IMR-90 (cell line): Measurements from ENCODE around the gene RAC3. TPM values are rescaled to one million over a fixed set of nuclear protein-coding genes. Genes with fewer than 3 reads are reported as not detected.

Source experiments
- ATAC-seq: fragments of 200-7000 bp; cut with Tn5 transposase; 2 replicates; pipeline ENCODE4 v1.9.1; 2020; ENCODE audit warnings: low read depth, mild to moderate bottlenecking, moderate library complexity
- BruUV-seq: library from RNA; stranded (reverse); fragments of 400-500 nt; replicated peaks from 2 replicates; lab custom pipeline; 2021; lab: Mats Ljungman, UMichigan
- CTCF ChIA-PET: fragments of 300-600 bp; formaldehyde crosslinking; extraction: SDS; loops from one replicate; lab custom pipeline; 2021; ENCODE audit warnings: antibody characterized with exemption; lab: Yijun Ruan, JAX
- POLR2A ChIA-PET: fragments of 300-600 bp; sonication (Branson Sonifier 250); formaldehyde crosslinking; loops from one replicate; lab custom pipeline; 2022; ENCODE audit warnings: antibody characterized with exemption; ENCODE audit not compliant: unreplicated experiment; lab: Charles Lee
- DNase-seq: peaks from one replicate; pipeline ENCODE4 v3.0.0; 2013
- H2AFZ ChIP-seq: replicated peaks from 2 replicates; pipeline ENCODE3; 2013; ENCODE audit warnings: low read length, mild to moderate bottlenecking; ENCODE audit not compliant: poor library complexity
- H2AK5ac ChIP-seq: 2 replicates; pipeline ENCODE4 v1.6.1; 2013; ENCODE audit warnings: low read depth, low read length, inconsistent platforms
- H2AK9ac ChIP-seq: replicated peaks from 2 replicates; pipeline ENCODE3; 2013; ENCODE audit warnings: mild to moderate bottlenecking, low read depth, low read length, moderate library complexity; ENCODE audit not compliant: poor library complexity
- H2BK120ac ChIP-seq: 2 replicates; pipeline ENCODE4 v1.6.1; 2013; ENCODE audit warnings: low read depth, low read length, inconsistent platforms
- H2BK15ac ChIP-seq: 3 replicates; pipeline ENCODE4 v1.6.1; 2013; ENCODE audit warnings: low read depth, low read length, inconsistent platforms
- H2BK20ac ChIP-seq: 2 replicates; pipeline ENCODE4 v1.6.1; 2013; ENCODE audit warnings: low read depth, mild to moderate bottlenecking, inconsistent platforms, low read length, moderate library complexity
- H2BK5ac ChIP-seq: 2 replicates; pipeline ENCODE4 v1.6.1; 2013; ENCODE audit warnings: mild to moderate bottlenecking, low read depth, low read length, inconsistent platforms; ENCODE audit not compliant: poor library complexity, severe bottlenecking
- H3K14ac ChIP-seq: replicated peaks from 2 replicates; pipeline ENCODE4 v1.6.1; 2013; ENCODE audit warnings: low read depth, low read length, inconsistent platforms
- H3K18ac ChIP-seq: 2 replicates; pipeline ENCODE4 v1.6.1; 2013; ENCODE audit warnings: low read depth, low read length, control low read depth
- H3K23ac ChIP-seq: 2 replicates; pipeline ENCODE4 v1.6.1; 2013; ENCODE audit warnings: low read depth, low read length, inconsistent platforms
- H3K27ac ChIP-seq: 2 replicates; pipeline ENCODE4 v1.5.1; 2013; ENCODE audit warnings: mild to moderate bottlenecking, control low read depth, low read length; ENCODE audit not compliant: insufficient read depth
- H3K27me3 ChIP-seq: 2 replicates; pipeline ENCODE4 v1.6.1; 2013; ENCODE audit warnings: low read length; ENCODE audit not compliant: control insufficient read depth, insufficient read depth
- H3K36me3 ChIP-seq: 2 replicates; pipeline ENCODE4 v1.6.1; 2013; ENCODE audit warnings: low read length, mixed read lengths; ENCODE audit not compliant: control insufficient read depth, insufficient read depth
- H3K4ac ChIP-seq: 2 replicates; pipeline ENCODE4 v1.6.1; 2013; ENCODE audit warnings: low read depth, low read length, inconsistent platforms
- H3K4me1 ChIP-seq: 2 replicates; pipeline ENCODE4 v1.6.1; 2013; ENCODE audit warnings: low read length, mixed read lengths; ENCODE audit not compliant: control insufficient read depth, insufficient read depth
- H3K4me2 ChIP-seq: 2 replicates; pipeline ENCODE4 v1.6.1; 2013; ENCODE audit warnings: low read depth, mild to moderate bottlenecking, control low read depth, low read length, moderate library complexity
- H3K4me3 ChIP-seq: 2 replicates; pipeline ENCODE4 v1.5.1; 2013; ENCODE audit warnings: low read depth, mild to moderate bottlenecking, control low read depth, low read length, moderate library complexity; ENCODE audit not compliant: insufficient read depth
- H3K56ac ChIP-seq: 2 replicates; pipeline ENCODE4 v1.6.1; 2013; ENCODE audit warnings: low read length, inconsistent platforms; ENCODE audit not compliant: insufficient read depth; ENCODE audit errors: extremely low read depth
- H3K79me1 ChIP-seq, 2 experiments: 2 replicates each; pipeline ENCODE4 v1.6.1; 2013; ENCODE audit warnings: low read length in 2 of 2, inconsistent platforms in 1 of 2, low read depth in 1 of 2
- H3K9ac ChIP-seq: 2 replicates; pipeline ENCODE4 v1.6.1; 2013; ENCODE audit warnings: low read depth, low read length, control low read depth
- H3K9me1 ChIP-seq: 2 replicates; pipeline ENCODE4 v1.6.1; 2013; ENCODE audit warnings: low read length, inconsistent platforms; ENCODE audit not compliant: insufficient read depth
- H3K9me3 ChIP-seq: 2 replicates; pipeline ENCODE4 v1.6.1; 2013; ENCODE audit warnings: low read length; ENCODE audit not compliant: control insufficient read depth, insufficient read depth
- H4K20me1 ChIP-seq: 2 replicates; pipeline ENCODE4 v1.6.1; 2013; ENCODE audit warnings: low read length, inconsistent platforms; ENCODE audit not compliant: insufficient read depth
- H4K5ac ChIP-seq: 2 replicates; pipeline ENCODE4 v1.6.1; 2013; ENCODE audit warnings: mild to moderate bottlenecking, low read depth, low read length, control low read depth
- H4K8ac ChIP-seq, 2 experiments: 2 replicates each; pipeline ENCODE4 v1.6.1; 2013; ENCODE audit warnings: low read depth in 2 of 2, low read length in 2 of 2, control low read depth in 1 of 2, inconsistent platforms in 1 of 2
- H4K91ac ChIP-seq: 2 replicates; pipeline ENCODE4 v1.6.1; 2013; ENCODE audit warnings: low read depth, low read length, inconsistent platforms; ENCODE audit not compliant: insufficient read depth
- BHLHE40 ChIP-seq: fragments of 150-350 bp; IDR thresholded peaks from 2 replicates; pipeline ENCODE4 v1.6.1; 2016; ENCODE audit warnings: mild to moderate bottlenecking, low read depth, low read length
- CEBPB ChIP-seq: IDR thresholded peaks from 2 replicates; pipeline ENCODE4 v1.6.1; 2012; ENCODE audit warnings: low read depth, low read length, improper control_type of control experiment
- MAFK ChIP-seq: IDR thresholded peaks from 2 replicates; pipeline ENCODE4 v1.6.1; 2012; ENCODE audit warnings: low read depth, low read length, improper control_type of control experiment
- NFE2L2 ChIP-seq: fragments of 150-350 bp; IDR thresholded peaks from 2 replicates; pipeline ENCODE4 v1.6.1; 2016; ENCODE audit warnings: low read depth, mild to moderate bottlenecking, low read length
- SMC3 ChIP-seq: fragments of 150-350 bp; IDR thresholded peaks from 2 replicates; pipeline ENCODE4 v1.6.1; 2016; ENCODE audit warnings: low read depth, mild to moderate bottlenecking, antibody characterized with exemption, low read length, moderate library complexity
- WGBS, 2 experiments: methylation state at CpG; one replicate each; pipeline versions ENCODE4 v1.1.5 to v1.1.7; 2013; ENCODE audit warnings: missing lambda C conversion rate in 2 of 2; ENCODE audit not compliant: insufficient read length in 1 of 2; ENCODE audit errors: extremely low coverage in 2 of 2; 5-methylcytosine and 5-hydroxymethylcytosine counted together
- dilution Hi-C: fragments of 300-500 bp; cut with HindIII; formaldehyde crosslinking; loops from one replicate; pipeline ENCODE4 v1.14.3; 2018; ENCODE audit warnings: low sequenced_read_pairs; ENCODE audit not compliant: unreplicated experiment
- in situ Hi-C: fragments of 300-500 bp; cut with MboI; formaldehyde crosslinking; loops from 3 replicates; pipeline ENCODE4 v1.14.3; 2019; ENCODE audit warnings: low sequenced_read_pairs, inconsistent platforms, mixed read lengths
- intact Hi-C: fragments of 100-400 bp; cut with micrococcal nuclease; formaldehyde crosslinking; loops from 2 replicates; pipeline ENCODE4 v1.10.0; 2022
- polyA plus RNA-seq, 3 experiments: library from polyadenylated mRNA; depleted of rRNA; stranded (reverse); fragments of >200 nt; gene quantifications; 2 replicates each; pipeline ENCODE4 v1.2.3, GENCODE V29; 2012; ENCODE audit warnings: low replicate concordance in 1 of 3
- total RNA-seq: library from RNA; depleted of rRNA; stranded (reverse); fragments of >200 nt; gene quantifications from 2 replicates; pipeline ENCODE4 v1.2.3, GENCODE V29; 2012
- TF ChIP-seq, protein P1 (sequence below): fragments of 150-350 bp; IDR thresholded peaks from 2 replicates; pipeline ENCODE4 v1.6.1; 2016; ENCODE audit warnings: low read depth, mild to moderate bottlenecking, low read length, moderate library complexity, borderline replicate concordance
- TF ChIP-seq, protein P2 (sequence below): conservative IDR thresholded peaks from 2 replicates; pipeline ENCODE4 v1.5.1; 2012; ENCODE audit warnings: mild to moderate bottlenecking, low read depth, low read length, improper control_type of control experiment

RAC3 gene
- total and polyA plus RNA-seq, 2 of the 4 experiments (the other 2 are of a cell fraction) = 5.7 to 23.4 TPM

DNA sequence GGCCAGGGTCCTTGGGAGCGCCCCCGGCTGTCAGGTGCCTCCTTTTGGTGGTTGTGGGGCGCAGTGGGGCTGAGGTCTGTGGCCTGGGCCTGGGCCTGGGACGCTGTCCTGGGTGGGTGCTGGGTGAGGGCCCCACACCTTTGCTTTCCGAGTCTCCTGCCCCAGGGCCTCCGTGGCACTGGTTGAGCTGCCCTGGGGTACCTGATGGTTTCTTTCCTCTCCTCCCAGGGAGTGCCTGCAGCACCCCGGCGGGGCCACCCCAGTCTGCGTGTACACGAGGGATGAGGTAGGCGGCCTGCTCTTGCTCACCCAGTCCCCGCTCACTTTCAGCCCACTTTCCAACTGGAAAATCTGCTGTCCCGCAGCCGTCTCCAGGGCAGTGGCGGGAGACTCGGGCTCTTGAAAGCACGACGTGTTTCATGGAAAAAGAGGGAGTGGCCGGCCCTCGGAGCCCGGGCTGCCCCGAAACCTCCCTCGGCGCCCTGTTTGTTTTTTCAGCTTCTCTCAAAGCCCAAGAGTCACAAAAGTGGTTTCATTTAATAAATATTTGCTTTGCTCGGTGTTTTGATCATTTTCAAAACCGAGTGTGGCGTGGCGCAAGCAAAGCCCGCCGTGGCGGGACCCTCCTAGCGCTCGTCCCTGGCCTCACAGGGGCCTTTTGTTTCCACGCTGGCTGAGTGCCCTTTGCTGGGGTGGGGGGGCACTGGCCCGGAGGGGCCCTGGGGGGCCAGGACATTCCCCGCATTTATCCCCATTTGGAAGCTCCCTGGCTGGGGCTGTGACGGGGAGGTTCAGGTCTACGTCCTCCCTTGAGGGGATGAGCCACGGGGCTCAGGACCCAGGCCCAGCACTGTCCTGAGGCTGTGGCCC, 36.6 kb upstream of the RAC3 start:
- H4K8ac ChIP-seq = no peak overlapping the region
- H3K4me1 ChIP-seq = peaks cover 13% of the 10 kb centered on the region
- H3K23ac ChIP-seq = no peak overlapping the region
- H3K27ac ChIP-seq = no peak overlapping the region
- 89% methylated on average over 5 of the region's 39 CpGs; no CpG with 5 or more reads in 1 of the 2 experiments for WGBS, 2 experiments
- H3K9ac ChIP-seq = no peak overlapping the region
- no peak overlapping the region for H2BK15ac ChIP-seq
- peaks cover 10% of the 10 kb centered on the region; the same call in 1 of the 2 replicates for H3K36me3 ChIP-seq
- peaks cover 9 to 22% of the 10 kb centered on the region in 2 experiments; a peak in 3 of 4 replicates for H3K79me1 ChIP-seq
- intact Hi-C loops (no loop called here), dilution Hi-C loops (no loop called here), in situ Hi-C loops (no loop called here)
- TF ChIP-seq NFE2L2 (no peak), BHLHE40 (no peak), CEBPB (no peak), MAFK (no peak), SMC3 (no peak)
- TF ChIP-seq, protein P1, sequence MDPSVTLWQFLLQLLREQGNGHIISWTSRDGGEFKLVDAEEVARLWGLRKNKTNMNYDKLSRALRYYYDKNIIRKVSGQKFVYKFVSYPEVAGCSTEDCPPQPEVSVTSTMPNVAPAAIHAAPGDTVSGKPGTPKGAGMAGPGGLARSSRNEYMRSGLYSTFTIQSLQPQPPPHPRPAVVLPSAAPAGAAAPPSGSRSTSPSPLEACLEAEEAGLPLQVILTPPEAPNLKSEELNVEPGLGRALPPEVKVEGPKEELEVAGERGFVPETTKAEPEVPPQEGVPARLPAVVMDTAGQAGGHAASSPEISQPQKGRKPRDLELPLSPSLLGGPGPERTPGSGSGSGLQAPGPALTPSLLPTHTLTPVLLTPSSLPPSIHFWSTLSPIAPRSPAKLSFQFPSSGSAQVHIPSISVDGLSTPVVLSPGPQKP = no peak
- TF ChIP-seq, protein P2, sequence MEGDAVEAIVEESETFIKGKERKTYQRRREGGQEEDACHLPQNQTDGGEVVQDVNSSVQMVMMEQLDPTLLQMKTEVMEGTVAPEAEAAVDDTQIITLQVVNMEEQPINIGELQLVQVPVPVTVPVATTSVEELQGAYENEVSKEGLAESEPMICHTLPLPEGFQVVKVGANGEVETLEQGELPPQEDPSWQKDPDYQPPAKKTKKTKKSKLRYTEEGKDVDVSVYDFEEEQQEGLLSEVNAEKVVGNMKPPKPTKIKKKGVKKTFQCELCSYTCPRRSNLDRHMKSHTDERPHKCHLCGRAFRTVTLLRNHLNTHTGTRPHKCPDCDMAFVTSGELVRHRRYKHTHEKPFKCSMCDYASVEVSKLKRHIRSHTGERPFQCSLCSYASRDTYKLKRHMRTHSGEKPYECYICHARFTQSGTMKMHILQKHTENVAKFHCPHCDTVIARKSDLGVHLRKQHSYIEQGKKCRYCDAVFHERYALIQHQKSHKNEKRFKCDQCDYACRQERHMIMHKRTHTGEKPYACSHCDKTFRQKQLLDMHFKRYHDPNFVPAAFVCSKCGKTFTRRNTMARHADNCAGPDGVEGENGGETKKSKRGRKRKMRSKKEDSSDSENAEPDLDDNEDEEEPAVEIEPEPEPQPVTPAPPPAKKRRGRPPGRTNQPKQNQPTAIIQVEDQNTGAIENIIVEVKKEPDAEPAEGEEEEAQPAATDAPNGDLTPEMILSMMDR = no peak
- H3K27me3 ChIP-seq = no peaks in the 10 kb centered on the region
- H2BK5ac ChIP-seq = no peak overlapping the region
- POLR2A ChIA-PET = no interaction called here
- no peak overlapping the region for H4K5ac ChIP-seq
- no peak overlapping the region for H2BK120ac ChIP-seq
- ATAC-seq (no peak), DNase-seq (no peak)
- H3K14ac ChIP-seq = no peak overlapping the region
- no peaks in the 10 kb centered on the region for H3K9me1 ChIP-seq
- CTCF ChIA-PET = no interaction called here
- H2BK20ac ChIP-seq = no peak overlapping the region
- no peak overlapping the region for H2AK5ac ChIP-seq
- no peak overlapping the region for H3K18ac ChIP-seq
- no TSS peak for BruUV-seq
- H2AFZ ChIP-seq = no peak overlapping the region
- no peak overlapping the region for H3K4ac ChIP-seq
- H4K20me1 ChIP-seq = peaks cover 6% of the 10 kb centered on the region
- H3K4me3 ChIP-seq = no peak overlapping the region
- peak overlapping the region; percentile 19 for H2AK9ac ChIP-seq
- no peaks in the 10 kb centered on the region for H3K9me3 ChIP-seq
- no peak overlapping the region for H3K56ac ChIP-seq
- no peak overlapping the region for H4K91ac ChIP-seq
- no peak overlapping the region for H3K4me2 ChIP-seq
